ENCODE results near the gene CPA5. TPM values are rescaled to one million over a fixed set of nuclear protein-coding genes. Genes with fewer than 3 reads are reported as not detected.

Gene CPA5
- total and polyA plus RNA-seq, 9 of the 15 experiments (the other 6 are each of a cell fraction or from before 2014, with no cell fraction given), result 0.13 to 2.4 (median 0.91) TPM

DNA sequence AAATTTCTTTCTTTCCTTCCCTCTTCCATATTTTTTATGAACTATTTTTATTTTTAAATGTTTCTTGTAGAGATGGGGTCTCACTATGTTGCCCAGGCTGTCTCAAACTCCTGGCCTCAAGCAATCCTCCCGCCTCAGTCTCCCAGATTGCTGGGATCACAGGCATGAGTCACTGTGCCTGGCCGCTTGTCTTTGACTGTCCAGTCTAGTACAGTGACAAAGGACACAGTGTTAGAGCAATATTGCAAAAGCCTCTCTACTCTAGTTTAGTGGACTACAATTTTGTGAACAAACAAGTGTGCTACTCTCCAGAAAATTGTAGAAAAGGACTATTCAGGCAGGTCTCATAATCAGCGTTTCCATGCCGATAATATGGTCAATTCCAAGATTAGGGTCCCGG, 40.6 kb upstream of the CPA5 start:
- no peak overlapping the region for H2AFZ ChIP-seq (ENCODE audit: low read depth, low read length)
- H3K79me2 ChIP-seq (ENCODE audit: control insufficient read depth, insufficient read depth, low read length), result no peaks in the 10 kb centered on the region
- no peak overlapping the region for H3K9ac ChIP-seq (ENCODE audit: insufficient read depth in 1 of 2, low read depth in 2 of 2, low read length in 2 of 2)
- ChIA-PET CTCF (ENCODE audit: low intra/inter-chr PET ratio) (no interaction called here), POLR2A (no interaction called here)
- H3K27me3 ChIP-seq (ENCODE audit: control insufficient read depth in 2 of 2, insufficient read depth in 2 of 2, low read length in 2 of 2), result peaks cover 74 to 82% of the 10 kb centered on the region in 2 experiments
- H3K9me1 ChIP-seq (ENCODE audit: control insufficient read depth, insufficient read depth, low read length), result no peaks in the 10 kb centered on the region
- in situ Hi-C loops (cut with MboI), result no loop called here
- FAIRE-seq (no peak), ATAC-seq (no peak), DNase-seq (ENCODE audit: extremely low read depth in 1 of 4, low spot score in 3 of 4) (no peak)
- H3K4me2 ChIP-seq (ENCODE audit: insufficient read depth, low read length), result no peak overlapping the region
- H3K4me3 ChIP-seq, result no peak overlapping the region
- H3K9me3 ChIP-seq (replicated peaks; ENCODE audit: control insufficient read depth, insufficient read depth, low read depth, low read length), result no peaks in the 10 kb centered on the region
- no peaks in the 10 kb centered on the region for H3K36me3 ChIP-seq (ENCODE audit: control insufficient read depth, insufficient read depth, low read length)
- no peaks in the 10 kb centered on the region for H4K20me1 ChIP-seq (replicated peaks; ENCODE audit: control insufficient read depth, insufficient read depth, low read length)
- TF ChIP-seq JUN (IDR thresholded peaks at IDR 0.05; ENCODE audit: borderline replicate concordance, low read depth, low read length) (no peak), JUN (CRISPR knock-in tag; IDR thresholded peaks at IDR 0.05; ENCODE audit: borderline replicate concordance) (no peak), FOXJ2 (tag; IDR thresholded peaks at IDR 0.05) (no peak), RBM25 (IDR thresholded peaks at IDR 0.05; ENCODE audit: low read depth, low read length, severe bottlenecking) (peak; percentile 7), CEBPG (CRISPR knock-in tag; IDR thresholded peaks at IDR 0.05) (no peak), CEBPG (tag; conservative IDR thresholded peaks at IDR 0.05 in 1 of 2, IDR thresholded peaks at IDR 0.05 in 1 of 2) (no peak), LARP7 (IDR thresholded peaks at IDR 0.05) (no peak), ZNF830 (CRISPR knock-in tag; IDR thresholded peaks at IDR 0.05) (no peak), RBM15 (IDR thresholded peaks at IDR 0.05; ENCODE audit: insufficient read depth, low read length) (no peak), ZBTB49 (CRISPR knock-in tag; IDR thresholded peaks at IDR 0.05; ENCODE audit: borderline replicate concordance) (no peak), ZNF121 (CRISPR knock-in tag; conservative IDR thresholded peaks at IDR 0.05) (peak; percentile 73), NUFIP1 (IDR thresholded peaks at IDR 0.05; ENCODE audit: partially characterized antibody) (no peak), KDM1A (IDR thresholded peaks at IDR 0.05) (0 out of 4 replicates have a peak, but pooled peaks of 1 of the 2 experiments have one; percentile 15)
- WGBS (ENCODE audit: insufficient coverage, low coverage, missing lambda C conversion rate), result 3% methylated on average over 5 of the region's 5 CpGs
- no peak overlapping the region for H3K27ac ChIP-seq (ENCODE audit: extremely low read depth, low read depth, low read length)
- H3K4me1 ChIP-seq (replicated peaks in 1 of 2; ENCODE audit: control insufficient read depth in 2 of 2, insufficient read depth in 2 of 2, low read length in 2 of 2), result peaks cover 0 to 2% of the 10 kb centered on the region in 2 experiments; a peak in 1 of 5 replicates
- intact Hi-C loops (cut with micrococcal nuclease), result no loop called here
- no TSS peak for BruUV-seq (replicated peaks)

All from K562 (cell line).